GM21723 (cell line): ENCODE results near the gene LPCAT2.
"Not testable (repeated sequence)": the region's sequence is repeated elsewhere in the genome, so short reads cannot be mapped to it uniquely, and the experiment has no call there.

ENCODE experiments used
- ATAC-seq: cut with Tn5 transposase; IDR thresholded peaks from one replicate; pipeline ENCODE4 v1.9.1; 2021; ENCODE audit warnings: mild to moderate bottlenecking, moderate library complexity; ENCODE audit not compliant: unreplicated experiment

LPCAT2 gene

GRCh38 chr16:55576384-55576783 lies 67.5 kb downstream of the LPCAT2 start:
- ATAC-seq, result no peak

GRCh38 chr16:55577887-55578286 lies 69.0 kb downstream of the LPCAT2 start:
- ATAC-seq, result no peak

- no peak for ATAC-seq
Observed at GRCh38 chr16:55585631-55586030, 76.8 kb downstream of the LPCAT2 start.

- ATAC-seq, result no peak
Observed at GRCh38 chr16:55588799-55589198, 79.9 kb downstream of the LPCAT2 start.

GRCh38 chr16:55592306-55592705 lies 83.4 kb downstream of the LPCAT2 start:
- ATAC-seq, result no peak

GRCh38 chr16:55597928-55598327 lies 89.1 kb downstream of the LPCAT2 start:
- no peak for ATAC-seq

- no peak for ATAC-seq
Observed at GRCh38 chr16:55605754-55606336, 97.0 kb downstream of the LPCAT2 start.

- ATAC-seq, result no peak
Observed at GRCh38 chr16:55613613-55614335, 104.9 kb downstream of the LPCAT2 start.

- ATAC-seq, result no peak
Observed at GRCh38 chr16:55615071-55615470, 106.2 kb downstream of the LPCAT2 start.

GRCh38 chr16:55615670-55616069 lies 106.8 kb downstream of the LPCAT2 start:
- not testable (repeated sequence) for ATAC-seq

- no peak for ATAC-seq
Observed at GRCh38 chr16:55621771-55622170, 112.9 kb downstream of the LPCAT2 start.

- no peak for ATAC-seq
Observed at GRCh38 chr16:55622272-55622671, 113.4 kb downstream of the LPCAT2 start.

- ATAC-seq, result no peak
Observed at GRCh38 chr16:55622930-55623561, 114.2 kb downstream of the LPCAT2 start.

GRCh38 chr16:55623640-55624039 lies 114.8 kb downstream of the LPCAT2 start:
- ATAC-seq, result no peak

- ATAC-seq, result no peak
Observed at GRCh38 chr16:55624696-55625095, 115.8 kb downstream of the LPCAT2 start.

- no peak for ATAC-seq
Observed at GRCh38 chr16:55625843-55626242, 117.0 kb downstream of the LPCAT2 start.

GRCh38 chr16:55628306-55628968 lies 119.6 kb downstream of the LPCAT2 start:
- no peak for ATAC-seq

GRCh38 chr16:55630774-55631173 lies 121.9 kb downstream of the LPCAT2 start:
- no peak for ATAC-seq

GRCh38 chr16:55632259-55632658 lies 123.4 kb downstream of the LPCAT2 start:
- ATAC-seq, result no peak

GRCh38 chr16:55634193-55634592 lies 125.3 kb downstream of the LPCAT2 start:
- ATAC-seq, result no peak
